Measurements from ENCODE around the gene TEFM. TPM values are rescaled to one million over a fixed set of nuclear protein-coding genes. Genes with fewer than 3 reads are reported as not detected.
"Not testable (repeated sequence)": the region's sequence is repeated elsewhere in the genome, so short reads cannot be mapped to it uniquely, and the experiment has no call there.

Gene TEFM
- total RNA-seq, 1 donor from 2014 or later = 8.9 TPM

DNA sequence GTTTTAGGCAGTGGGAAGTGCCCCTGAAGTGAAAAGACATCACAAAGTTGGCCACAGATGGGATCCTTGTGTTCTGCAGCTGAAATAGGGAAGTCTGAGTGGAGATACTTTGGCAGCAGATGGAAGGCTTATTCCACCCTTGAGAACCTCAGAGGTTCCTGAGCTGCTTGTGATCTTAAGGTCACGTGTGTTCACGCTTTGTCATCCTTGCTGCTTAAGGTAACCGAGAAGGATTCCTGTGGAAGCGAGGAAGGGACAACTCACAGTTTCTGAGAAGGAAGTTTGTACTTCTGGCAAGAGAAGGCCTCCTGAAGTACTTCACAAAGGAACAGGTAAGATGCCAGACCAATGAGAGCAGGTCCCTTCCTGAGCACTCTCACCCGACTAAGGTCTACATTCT is 27.9 kb upstream of the TEFM start:
- H3K36me3 ChIP-seq (ENCODE audit: control insufficient read depth in 3 of 3, insufficient read depth in 3 of 3, low read length in 3 of 3) = peaks cover 0 to 6% (median 3%) of the 10 kb centered on the region in 3 donors
- peaks cover 0 to 2% (median 0%) of the 10 kb centered on the region in 3 donors for H3K27me3 ChIP-seq (ENCODE audit: control insufficient read depth in 3 of 3, insufficient read depth in 3 of 3, low read length in 3 of 3)
- H3K4me3 ChIP-seq (ENCODE audit: low read length in 3 of 3) = no peak overlapping the region
- H3K9ac ChIP-seq (ENCODE audit: low read depth in 1 of 3, low read length in 3 of 3) = no peak overlapping the region
- H3K4me1 ChIP-seq (ENCODE audit: control insufficient read depth in 3 of 3, insufficient read depth in 3 of 3, low read length in 3 of 3) = no peaks in the 10 kb centered on the region
- H3K27ac ChIP-seq (ENCODE audit: low read depth, low read length) = no peak overlapping the region
- no peaks in the 10 kb centered on the region for H3K9me3 ChIP-seq (ENCODE audit: control insufficient read depth in 3 of 3, low read length in 3 of 3)

DNA sequence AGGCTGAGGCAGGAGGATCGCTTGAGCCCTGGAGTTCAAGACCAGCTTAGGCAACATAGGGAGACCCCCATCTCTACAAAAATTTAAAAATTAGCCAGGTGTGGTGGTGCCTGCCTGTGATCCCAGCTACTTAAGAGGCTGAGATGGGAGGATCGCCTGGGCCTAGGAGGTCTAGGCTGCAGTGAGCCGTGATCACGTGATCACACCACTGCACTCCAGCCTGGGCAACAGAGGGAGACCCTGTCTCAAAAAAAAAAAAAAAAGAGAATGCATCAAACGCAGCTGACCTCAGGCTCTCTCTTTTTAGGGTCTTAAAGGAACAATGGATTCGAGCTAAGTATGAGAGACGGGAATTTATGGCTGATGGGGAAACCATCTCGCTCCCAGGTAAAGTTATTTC is 25.5 kb upstream of the TEFM start:
- not testable (repeated sequence) for H3K27ac ChIP-seq (ENCODE audit: low read depth, low read length); H3K9ac ChIP-seq (ENCODE audit: low read depth in 1 of 3, low read length in 3 of 3); H3K4me3 ChIP-seq (ENCODE audit: low read length in 3 of 3); H3K36me3 ChIP-seq (ENCODE audit: control insufficient read depth in 3 of 3, insufficient read depth in 3 of 3, low read length in 3 of 3); H3K4me1 ChIP-seq (ENCODE audit: control insufficient read depth in 3 of 3, insufficient read depth in 3 of 3, low read length in 3 of 3); H3K9me3 ChIP-seq (ENCODE audit: control insufficient read depth in 3 of 3, low read length in 3 of 3)
- peaks cover 0 to 13% (median 6%) of the 10 kb centered on the region in 3 donors for H3K27me3 ChIP-seq (ENCODE audit: control insufficient read depth in 3 of 3, insufficient read depth in 3 of 3, low read length in 3 of 3)

DNA sequence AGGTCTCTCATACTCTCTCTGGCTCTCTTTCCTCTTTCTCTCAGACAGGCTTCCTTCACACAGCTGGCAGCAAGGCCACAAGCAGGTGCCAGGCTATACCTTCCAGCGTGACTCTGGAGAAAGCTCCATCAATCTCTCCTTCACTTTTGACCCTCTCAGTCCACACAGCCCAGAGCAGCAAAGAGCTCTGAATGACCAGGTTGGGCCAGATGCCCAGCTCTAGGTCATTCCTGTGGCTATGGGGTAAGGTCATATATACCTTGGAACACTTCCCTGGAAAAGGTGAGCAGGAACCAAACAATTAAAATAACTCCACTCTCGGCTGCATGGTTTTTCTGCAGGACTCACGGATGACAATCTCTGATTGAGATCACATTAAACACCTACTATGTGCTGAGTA is 24.5 kb upstream of the TEFM start:
- H3K36me3 ChIP-seq (ENCODE audit: control insufficient read depth in 3 of 3, insufficient read depth in 3 of 3, low read length in 3 of 3) = peaks cover 0 to 6% (median 3%) of the 10 kb centered on the region in 3 donors
- no peak overlapping the region for H3K4me3 ChIP-seq (ENCODE audit: low read length in 3 of 3)

DNA sequence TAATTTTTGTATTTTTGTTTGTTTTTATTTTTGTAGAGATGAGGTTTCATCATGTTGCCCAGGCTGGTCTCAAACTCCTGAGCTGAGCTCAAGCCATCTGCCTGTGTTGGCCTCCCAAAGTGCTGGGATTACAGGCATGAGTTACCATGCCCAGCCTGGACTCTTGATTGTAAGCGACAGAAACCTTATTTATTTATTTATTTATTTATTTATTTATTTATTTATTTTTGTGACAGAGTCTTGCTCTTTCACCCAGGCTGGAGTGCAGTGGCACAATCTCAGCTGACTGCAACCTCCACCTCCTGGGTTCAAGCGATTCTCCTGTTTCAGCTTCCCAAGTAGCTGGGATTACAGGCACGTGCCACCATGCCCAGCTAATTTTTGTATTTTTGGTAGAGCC is 23.8 kb upstream of the TEFM start:
- H3K27me3 ChIP-seq (ENCODE audit: control insufficient read depth in 3 of 3, insufficient read depth in 3 of 3, low read length in 3 of 3) = peaks cover 7 to 20% (median 13%) of the 10 kb centered on the region in 3 donors
- H3K27ac ChIP-seq (ENCODE audit: low read depth, low read length); H3K36me3 ChIP-seq (ENCODE audit: control insufficient read depth in 3 of 3, insufficient read depth in 3 of 3, low read length in 3 of 3); H3K4me1 ChIP-seq (ENCODE audit: control insufficient read depth in 3 of 3, insufficient read depth in 3 of 3, low read length in 3 of 3); H3K9ac ChIP-seq (ENCODE audit: low read depth in 1 of 3, low read length in 3 of 3); H3K9me3 ChIP-seq (ENCODE audit: control insufficient read depth in 3 of 3, low read length in 3 of 3); H3K4me3 ChIP-seq (ENCODE audit: low read length in 3 of 3): not testable (repeated sequence)

More for the DNA sequence above, 24.5 kb upstream of the TEFM start:
- Histone ChIP-seq H3K4me1 (ENCODE audit: control insufficient read depth in 3 of 3, insufficient read depth in 3 of 3, low read length in 3 of 3) (no peaks in the 10 kb centered on the region), H3K9me3 (ENCODE audit: control insufficient read depth in 3 of 3, low read length in 3 of 3) (no peaks in the 10 kb centered on the region), H3K27ac (ENCODE audit: low read depth, low read length) (no peak overlapping the region), H3K27me3 (ENCODE audit: control insufficient read depth in 3 of 3, insufficient read depth in 3 of 3, low read length in 3 of 3) (peaks cover 7 to 20% (median 13%) of the 10 kb centered on the region in 3 donors), H3K9ac (ENCODE audit: low read depth in 1 of 3, low read length in 3 of 3) (no peak overlapping the region)

DNA sequence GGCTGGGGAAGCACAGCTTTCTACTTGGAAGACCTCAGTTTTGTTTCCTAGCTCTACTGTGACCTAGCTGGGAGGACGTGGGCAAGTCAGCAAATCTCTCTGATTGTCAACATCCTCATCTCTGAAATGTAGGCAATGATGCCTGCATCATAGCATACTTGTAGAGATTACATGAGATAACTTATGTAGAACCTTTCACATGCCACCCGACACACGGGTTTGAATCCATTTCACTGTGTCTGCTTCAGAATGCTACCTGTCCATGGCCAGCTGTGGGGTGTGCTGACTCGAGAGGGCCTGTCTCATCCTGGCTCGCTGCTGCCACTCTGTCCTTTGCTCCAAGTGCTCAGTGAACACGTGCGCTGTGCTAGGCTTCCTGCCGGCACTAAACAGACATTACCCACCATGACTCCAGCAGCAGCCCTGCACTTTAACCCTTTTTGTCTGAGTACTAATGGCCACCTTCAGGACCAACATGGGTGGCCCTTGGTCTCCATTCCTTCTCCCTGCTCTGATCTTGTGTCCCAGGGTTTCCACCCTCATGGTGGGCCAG is 23.1 kb upstream of the TEFM start:
- peaks cover 0 to 3% (median 1%) of the 10 kb centered on the region in 3 donors for H3K36me3 ChIP-seq (ENCODE audit: control insufficient read depth in 3 of 3, insufficient read depth in 3 of 3, low read length in 3 of 3)
- H3K27ac ChIP-seq (ENCODE audit: low read depth, low read length) = no peak overlapping the region
- H3K9me3 ChIP-seq (ENCODE audit: control insufficient read depth in 3 of 3, low read length in 3 of 3) = no peaks in the 10 kb centered on the region
- no peak overlapping the region for H3K4me3 ChIP-seq (ENCODE audit: low read length in 3 of 3)
- peaks cover 10 to 23% (median 18%) of the 10 kb centered on the region in 3 donors for H3K27me3 ChIP-seq (ENCODE audit: control insufficient read depth in 3 of 3, insufficient read depth in 3 of 3, low read length in 3 of 3)
- no peaks in the 10 kb centered on the region for H3K4me1 ChIP-seq (ENCODE audit: control insufficient read depth in 3 of 3, insufficient read depth in 3 of 3, low read length in 3 of 3)
- no peak overlapping the region for H3K9ac ChIP-seq (ENCODE audit: low read depth in 1 of 3, low read length in 3 of 3)

DNA sequence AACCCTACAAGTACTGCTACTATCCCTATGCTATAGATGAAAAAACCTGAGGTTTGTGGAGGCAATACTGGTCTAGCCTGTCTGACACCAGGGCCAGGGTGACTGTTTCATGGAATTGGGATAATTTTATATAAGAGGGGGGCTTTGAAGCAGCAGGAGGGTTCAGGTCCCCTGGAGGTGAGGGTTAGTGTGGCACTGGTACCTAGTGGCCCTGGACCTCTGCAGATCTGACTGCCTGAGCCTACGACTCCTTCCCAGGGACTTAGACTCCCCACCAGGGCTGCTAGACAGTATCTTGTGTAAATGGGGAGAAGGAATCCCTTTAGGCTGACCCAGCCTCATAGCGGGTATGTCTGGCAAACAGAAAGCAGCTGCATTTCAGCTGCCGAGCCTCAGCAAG is 22.5 kb upstream of the TEFM start:
- Histone ChIP-seq H3K4me3 (ENCODE audit: low read length in 3 of 3) (no peak overlapping the region), H3K9ac (ENCODE audit: low read depth in 1 of 3, low read length in 3 of 3) (no peak overlapping the region), H3K9me3 (ENCODE audit: control insufficient read depth in 3 of 3, low read length in 3 of 3) (no peaks in the 10 kb centered on the region), H3K27ac (ENCODE audit: low read depth, low read length) (no peak overlapping the region), H3K4me1 (ENCODE audit: control insufficient read depth in 3 of 3, insufficient read depth in 3 of 3, low read length in 3 of 3) (no peaks in the 10 kb centered on the region), H3K27me3 (ENCODE audit: control insufficient read depth in 3 of 3, insufficient read depth in 3 of 3, low read length in 3 of 3) (peaks cover 15 to 23% (median 23%) of the 10 kb centered on the region in 3 donors), H3K36me3 (ENCODE audit: control insufficient read depth in 3 of 3, insufficient read depth in 3 of 3, low read length in 3 of 3) (no peaks in the 10 kb centered on the region)

DNA sequence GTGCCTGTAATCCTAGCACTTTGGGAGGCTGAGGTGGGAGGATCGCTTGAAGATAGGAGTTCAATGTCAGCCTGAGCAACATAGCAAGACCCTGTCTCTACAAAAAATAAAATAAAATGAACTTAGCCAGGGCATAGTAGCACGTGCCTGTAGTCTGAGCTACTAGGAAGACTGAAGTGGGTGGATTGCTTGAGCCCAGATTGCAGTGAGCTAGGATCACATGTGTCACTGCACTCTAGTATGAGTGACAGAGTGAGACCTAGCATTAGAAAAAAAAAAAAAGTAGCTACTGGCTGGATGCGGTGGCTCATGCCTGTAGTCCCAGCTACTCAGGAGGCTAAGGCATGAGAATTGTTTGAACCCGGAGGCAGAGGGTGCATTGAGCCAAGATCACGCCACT is 21.7 kb upstream of the TEFM start:
- H3K9me3 ChIP-seq (ENCODE audit: control insufficient read depth in 3 of 3, low read length in 3 of 3) = no peaks in the 10 kb centered on the region
- peaks cover 0 to 2% (median 2%) of the 10 kb centered on the region in 3 donors for H3K4me1 ChIP-seq (ENCODE audit: control insufficient read depth in 3 of 3, insufficient read depth in 3 of 3, low read length in 3 of 3)
- H3K4me3 ChIP-seq (ENCODE audit: low read length in 3 of 3) = no peak overlapping the region
- H3K27me3 ChIP-seq (ENCODE audit: control insufficient read depth in 3 of 3, insufficient read depth in 3 of 3, low read length in 3 of 3) = peaks cover 23 to 30% (median 28%) of the 10 kb centered on the region in 3 donors
- no peaks in the 10 kb centered on the region for H3K36me3 ChIP-seq (ENCODE audit: control insufficient read depth in 3 of 3, insufficient read depth in 3 of 3, low read length in 3 of 3)
- no peak overlapping the region for H3K27ac ChIP-seq (ENCODE audit: low read depth, low read length)
- H3K9ac ChIP-seq (ENCODE audit: low read depth in 1 of 3, low read length in 3 of 3) = no peak overlapping the region

DNA sequence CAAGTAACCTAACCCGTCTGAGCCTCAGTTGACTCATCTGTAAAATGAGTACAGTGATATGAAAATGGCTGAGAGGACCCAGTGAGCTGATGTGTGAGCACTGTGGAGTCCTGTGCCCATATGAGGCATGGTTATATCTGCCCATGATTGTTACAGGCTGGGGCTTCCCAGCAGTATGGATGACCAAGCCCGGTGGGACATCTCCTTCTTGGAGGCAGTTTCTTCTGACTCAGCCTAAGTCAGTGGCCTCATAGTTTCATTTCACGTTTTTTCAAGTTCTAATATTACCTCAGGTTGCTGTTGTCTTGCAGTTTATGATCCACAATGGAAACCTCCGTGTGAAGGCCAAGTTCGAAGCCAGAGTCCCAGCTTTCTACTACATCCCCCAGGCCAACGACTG is 20.5 kb upstream of the TEFM start:
- no peak overlapping the region for H3K4me3 ChIP-seq (ENCODE audit: low read length in 3 of 3)
- H3K9me3 ChIP-seq (ENCODE audit: control insufficient read depth in 3 of 3, low read length in 3 of 3) = no peaks in the 10 kb centered on the region
- no peak overlapping the region for H3K9ac ChIP-seq (ENCODE audit: low read depth in 1 of 3, low read length in 3 of 3)
- peaks cover 34 to 39% (median 37%) of the 10 kb centered on the region in 3 donors for H3K27me3 ChIP-seq (ENCODE audit: control insufficient read depth in 3 of 3, insufficient read depth in 3 of 3, low read length in 3 of 3)
- peaks cover 0 to 6% (median 5%) of the 10 kb centered on the region in 3 donors for H3K4me1 ChIP-seq (ENCODE audit: control insufficient read depth in 3 of 3, insufficient read depth in 3 of 3, low read length in 3 of 3)
- H3K36me3 ChIP-seq (ENCODE audit: control insufficient read depth in 3 of 3, insufficient read depth in 3 of 3, low read length in 3 of 3) = no peaks in the 10 kb centered on the region
- no peak overlapping the region for H3K27ac ChIP-seq (ENCODE audit: low read depth, low read length)

DNA sequence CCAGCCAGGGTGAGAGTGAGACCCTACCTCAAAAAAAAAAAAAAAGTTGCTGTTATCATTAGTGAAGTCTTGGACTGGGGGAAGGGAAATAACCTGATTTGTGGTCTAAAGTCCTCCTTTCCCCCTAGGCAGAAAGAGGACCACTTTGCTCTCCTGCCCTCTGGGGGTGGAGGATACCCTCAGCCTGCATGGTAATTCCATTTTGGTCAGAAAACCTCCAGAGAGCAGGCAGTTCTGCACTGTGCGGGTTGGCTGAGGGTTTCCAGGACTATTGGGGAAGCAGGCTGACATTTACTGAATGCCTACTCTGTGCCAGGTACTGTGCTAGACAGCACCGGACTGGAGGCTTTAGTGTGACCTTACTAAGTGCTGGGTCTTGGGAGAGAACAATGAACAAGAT is 18.3 kb upstream of the TEFM start:
- Histone ChIP-seq H3K36me3 (ENCODE audit: control insufficient read depth in 3 of 3, insufficient read depth in 3 of 3, low read length in 3 of 3) (no peaks in the 10 kb centered on the region), H3K4me1 (ENCODE audit: control insufficient read depth in 3 of 3, insufficient read depth in 3 of 3, low read length in 3 of 3) (peaks cover 0 to 9% (median 5%) of the 10 kb centered on the region in 3 donors), H3K27me3 (ENCODE audit: control insufficient read depth in 3 of 3, insufficient read depth in 3 of 3, low read length in 3 of 3) (peaks cover 35 to 51% (median 45%) of the 10 kb centered on the region in 3 donors), H3K4me3 (ENCODE audit: low read length in 3 of 3) (no peak overlapping the region), H3K9ac (ENCODE audit: low read depth in 1 of 3, low read length in 3 of 3) (no peak overlapping the region), H3K9me3 (ENCODE audit: control insufficient read depth in 3 of 3, low read length in 3 of 3) (no peaks in the 10 kb centered on the region), H3K27ac (ENCODE audit: low read depth, low read length) (no peak overlapping the region)

DNA sequence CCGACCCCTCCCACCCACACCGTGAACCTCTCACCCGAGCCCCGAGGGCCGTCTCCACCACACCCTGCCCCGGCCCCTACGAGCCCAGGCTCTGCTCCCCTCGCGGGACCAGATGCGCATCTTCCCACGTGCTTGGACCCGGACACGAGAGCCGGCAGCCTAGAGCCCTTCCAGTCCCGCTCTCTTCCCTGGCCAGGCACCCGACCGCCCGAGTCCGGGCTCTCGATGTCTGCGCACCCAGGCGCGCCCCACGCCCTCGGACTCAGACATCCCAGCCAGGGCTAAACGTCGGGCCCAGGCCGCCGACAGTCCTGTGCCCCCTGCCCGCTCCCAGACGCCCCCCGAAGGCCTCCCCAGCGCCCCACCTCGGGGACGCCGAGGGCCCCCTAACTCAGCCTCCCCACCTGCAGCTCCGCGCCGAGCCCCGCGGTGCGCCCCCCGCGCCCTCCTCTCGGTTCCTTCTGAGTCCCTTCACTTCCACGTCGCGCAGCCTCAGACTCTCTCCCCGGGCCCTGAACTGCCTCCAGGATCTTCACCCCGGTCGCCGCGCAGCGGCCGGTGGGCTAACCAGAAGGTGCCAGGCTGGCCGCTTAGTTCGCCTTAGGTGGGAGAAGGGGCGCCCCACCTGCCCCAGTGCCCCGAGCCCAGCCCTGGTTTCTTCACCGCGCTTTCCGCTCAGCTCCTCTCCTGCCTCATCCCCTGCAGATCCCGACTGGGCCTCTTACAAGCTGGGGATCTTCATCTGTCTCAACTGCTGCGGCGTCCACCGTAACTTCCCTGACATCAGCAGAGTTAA is 16.4 kb upstream of the TEFM start:
- Histone ChIP-seq H3K4me1 (ENCODE audit: control insufficient read depth in 3 of 3, insufficient read depth in 3 of 3, low read length in 3 of 3) (peaks cover 0 to 9% (median 5%) of the 10 kb centered on the region in 3 donors), H3K27me3 (ENCODE audit: control insufficient read depth in 3 of 3, insufficient read depth in 3 of 3, low read length in 3 of 3) (peaks cover 35 to 46% (median 45%) of the 10 kb centered on the region in 3 donors), H3K9ac (ENCODE audit: low read depth in 1 of 3, low read length in 3 of 3) (peak overlapping the region in 2 of 3 donors; percentile 33 to 43), H3K36me3 (ENCODE audit: control insufficient read depth in 3 of 3, insufficient read depth in 3 of 3, low read length in 3 of 3) (no peaks in the 10 kb centered on the region), H3K27ac (ENCODE audit: low read depth, low read length) (peak overlapping the region; percentile 36), H3K4me3 (ENCODE audit: low read length in 3 of 3) (peak overlapping the region; percentile 46 to 52 (median 49)), H3K9me3 (ENCODE audit: control insufficient read depth in 3 of 3, low read length in 3 of 3) (no peaks in the 10 kb centered on the region)

All from skeletal muscle tissue (tissue), 4 donors.